IMR-90 (cell line): ENCODE data around the gene RBFOX1. TPM values are rescaled to one million over a fixed set of nuclear protein-coding genes. Genes with fewer than 3 reads are reported as not detected.

ENCODE experiments used
- ATAC-seq: fragments of 200-7000 bp; cut with Tn5 transposase; 2 replicates; pipeline ENCODE4 v1.9.1; 2020; ENCODE audit warnings: low read depth, mild to moderate bottlenecking, moderate library complexity
- BruUV-seq: library from RNA; stranded (reverse); fragments of 400-500 nt; replicated peaks from 2 replicates; lab custom pipeline; 2021; lab: Mats Ljungman, UMichigan
- CTCF ChIA-PET: fragments of 300-600 bp; formaldehyde crosslinking; extraction: SDS; loops from one replicate; lab custom pipeline; 2021; ENCODE audit warnings: antibody characterized with exemption; lab: Yijun Ruan, JAX
- POLR2A ChIA-PET: fragments of 300-600 bp; sonication (Branson Sonifier 250); formaldehyde crosslinking; loops from one replicate; lab custom pipeline; 2022; ENCODE audit warnings: antibody characterized with exemption; ENCODE audit not compliant: unreplicated experiment; lab: Charles Lee
- DNase-seq: peaks from one replicate; pipeline ENCODE4 v3.0.0; 2013
- H2AFZ ChIP-seq: replicated peaks from 2 replicates; pipeline ENCODE3; 2013; ENCODE audit warnings: low read length, mild to moderate bottlenecking; ENCODE audit not compliant: poor library complexity
- H2AK5ac ChIP-seq: 2 replicates; pipeline ENCODE4 v1.6.1; 2013; ENCODE audit warnings: low read depth, low read length, inconsistent platforms
- H2AK9ac ChIP-seq: replicated peaks from 2 replicates; pipeline ENCODE3; 2013; ENCODE audit warnings: mild to moderate bottlenecking, low read depth, low read length, moderate library complexity; ENCODE audit not compliant: poor library complexity
- H2BK120ac ChIP-seq: 2 replicates; pipeline ENCODE4 v1.6.1; 2013; ENCODE audit warnings: low read depth, low read length, inconsistent platforms
- H2BK15ac ChIP-seq: 3 replicates; pipeline ENCODE4 v1.6.1; 2013; ENCODE audit warnings: low read depth, low read length, inconsistent platforms
- H2BK20ac ChIP-seq: 2 replicates; pipeline ENCODE4 v1.6.1; 2013; ENCODE audit warnings: low read depth, mild to moderate bottlenecking, inconsistent platforms, low read length, moderate library complexity
- H2BK5ac ChIP-seq: 2 replicates; pipeline ENCODE4 v1.6.1; 2013; ENCODE audit warnings: mild to moderate bottlenecking, low read depth, low read length, inconsistent platforms; ENCODE audit not compliant: poor library complexity, severe bottlenecking
- H3K14ac ChIP-seq: replicated peaks from 2 replicates; pipeline ENCODE4 v1.6.1; 2013; ENCODE audit warnings: low read depth, low read length, inconsistent platforms
- H3K18ac ChIP-seq: 2 replicates; pipeline ENCODE4 v1.6.1; 2013; ENCODE audit warnings: low read depth, low read length, control low read depth
- H3K23ac ChIP-seq: 2 replicates; pipeline ENCODE4 v1.6.1; 2013; ENCODE audit warnings: low read depth, low read length, inconsistent platforms
- H3K27ac ChIP-seq: 2 replicates; pipeline ENCODE4 v1.5.1; 2013; ENCODE audit warnings: mild to moderate bottlenecking, control low read depth, low read length; ENCODE audit not compliant: insufficient read depth
- H3K27me3 ChIP-seq: 2 replicates; pipeline ENCODE4 v1.6.1; 2013; ENCODE audit warnings: low read length; ENCODE audit not compliant: control insufficient read depth, insufficient read depth
- H3K36me3 ChIP-seq: 2 replicates; pipeline ENCODE4 v1.6.1; 2013; ENCODE audit warnings: low read length, mixed read lengths; ENCODE audit not compliant: control insufficient read depth, insufficient read depth
- H3K4ac ChIP-seq: 2 replicates; pipeline ENCODE4 v1.6.1; 2013; ENCODE audit warnings: low read depth, low read length, inconsistent platforms
- H3K4me1 ChIP-seq: 2 replicates; pipeline ENCODE4 v1.6.1; 2013; ENCODE audit warnings: low read length, mixed read lengths; ENCODE audit not compliant: control insufficient read depth, insufficient read depth
- H3K4me2 ChIP-seq: 2 replicates; pipeline ENCODE4 v1.6.1; 2013; ENCODE audit warnings: low read depth, mild to moderate bottlenecking, control low read depth, low read length, moderate library complexity
- H3K4me3 ChIP-seq: 2 replicates; pipeline ENCODE4 v1.5.1; 2013; ENCODE audit warnings: low read depth, mild to moderate bottlenecking, control low read depth, low read length, moderate library complexity; ENCODE audit not compliant: insufficient read depth
- H3K56ac ChIP-seq: 2 replicates; pipeline ENCODE4 v1.6.1; 2013; ENCODE audit warnings: low read length, inconsistent platforms; ENCODE audit not compliant: insufficient read depth; ENCODE audit errors: extremely low read depth
- H3K79me1 ChIP-seq, 2 experiments: 2 replicates each; pipeline ENCODE4 v1.6.1; 2013; ENCODE audit warnings: low read length in 2 of 2, inconsistent platforms in 1 of 2, low read depth in 1 of 2
- H3K9ac ChIP-seq: 2 replicates; pipeline ENCODE4 v1.6.1; 2013; ENCODE audit warnings: low read depth, low read length, control low read depth
- H3K9me1 ChIP-seq: 2 replicates; pipeline ENCODE4 v1.6.1; 2013; ENCODE audit warnings: low read length, inconsistent platforms; ENCODE audit not compliant: insufficient read depth
- H3K9me3 ChIP-seq: 2 replicates; pipeline ENCODE4 v1.6.1; 2013; ENCODE audit warnings: low read length; ENCODE audit not compliant: control insufficient read depth, insufficient read depth
- H4K20me1 ChIP-seq: 2 replicates; pipeline ENCODE4 v1.6.1; 2013; ENCODE audit warnings: low read length, inconsistent platforms; ENCODE audit not compliant: insufficient read depth
- H4K5ac ChIP-seq: 2 replicates; pipeline ENCODE4 v1.6.1; 2013; ENCODE audit warnings: mild to moderate bottlenecking, low read depth, low read length, control low read depth
- H4K8ac ChIP-seq, 2 experiments: 2 replicates each; pipeline ENCODE4 v1.6.1; 2013; ENCODE audit warnings: low read depth in 2 of 2, low read length in 2 of 2, control low read depth in 1 of 2, inconsistent platforms in 1 of 2
- H4K91ac ChIP-seq: 2 replicates; pipeline ENCODE4 v1.6.1; 2013; ENCODE audit warnings: low read depth, low read length, inconsistent platforms; ENCODE audit not compliant: insufficient read depth
- BHLHE40 ChIP-seq: fragments of 150-350 bp; IDR thresholded peaks from 2 replicates; pipeline ENCODE4 v1.6.1; 2016; ENCODE audit warnings: mild to moderate bottlenecking, low read depth, low read length
- CEBPB ChIP-seq: IDR thresholded peaks from 2 replicates; pipeline ENCODE4 v1.6.1; 2012; ENCODE audit warnings: low read depth, low read length, improper control_type of control experiment
- ELK1 ChIP-seq: fragments of 150-350 bp; IDR thresholded peaks from 2 replicates; pipeline ENCODE4 v1.6.1; 2016; ENCODE audit warnings: low read depth, mild to moderate bottlenecking, low read length, moderate library complexity, borderline replicate concordance
- FOS ChIP-seq: fragments of 150-350 bp; IDR thresholded peaks from 2 replicates; pipeline ENCODE4 v1.6.1; 2016; ENCODE audit warnings: low read depth, low read length
- MAFK ChIP-seq: IDR thresholded peaks from 2 replicates; pipeline ENCODE4 v1.6.1; 2012; ENCODE audit warnings: low read depth, low read length, improper control_type of control experiment
- MAZ ChIP-seq: IDR thresholded peaks from 2 replicates; pipeline ENCODE4 v1.6.1; 2012; ENCODE audit warnings: low read depth, mild to moderate bottlenecking, low read length, improper control_type of control experiment, moderate library complexity, borderline replicate concordance
- MXI1 ChIP-seq: IDR thresholded peaks from 2 replicates; pipeline ENCODE4 v1.6.1; 2012; ENCODE audit warnings: low read depth, mild to moderate bottlenecking, low read length, moderate library complexity, borderline replicate concordance
- SMC3 ChIP-seq: fragments of 150-350 bp; IDR thresholded peaks from 2 replicates; pipeline ENCODE4 v1.6.1; 2016; ENCODE audit warnings: low read depth, mild to moderate bottlenecking, antibody characterized with exemption, low read length, moderate library complexity
- WGBS, 2 experiments: methylation state at CpG; one replicate each; pipeline versions ENCODE4 v1.1.5 to v1.1.7; 2013; ENCODE audit warnings: missing lambda C conversion rate in 2 of 2; ENCODE audit not compliant: insufficient read length in 1 of 2; ENCODE audit errors: extremely low coverage in 2 of 2; 5-methylcytosine and 5-hydroxymethylcytosine counted together
- dilution Hi-C: fragments of 300-500 bp; cut with HindIII; formaldehyde crosslinking; loops from one replicate; pipeline ENCODE4 v1.14.3; 2018; ENCODE audit warnings: low sequenced_read_pairs; ENCODE audit not compliant: unreplicated experiment
- in situ Hi-C: fragments of 300-500 bp; cut with MboI; formaldehyde crosslinking; loops from 3 replicates; pipeline ENCODE4 v1.14.3; 2019; ENCODE audit warnings: low sequenced_read_pairs, inconsistent platforms, mixed read lengths
- intact Hi-C: fragments of 100-400 bp; cut with micrococcal nuclease; formaldehyde crosslinking; loops from 2 replicates; pipeline ENCODE4 v1.10.0; 2022
- polyA plus RNA-seq, 3 experiments: library from polyadenylated mRNA; depleted of rRNA; stranded (reverse); fragments of >200 nt; gene quantifications; 2 replicates each; pipeline ENCODE4 v1.2.3, GENCODE V29; 2012; ENCODE audit warnings: low replicate concordance in 1 of 3
- total RNA-seq: library from RNA; depleted of rRNA; stranded (reverse); fragments of >200 nt; gene quantifications from 2 replicates; pipeline ENCODE4 v1.2.3, GENCODE V29; 2012

RBFOX1 gene
- total and polyA plus RNA-seq, 2 of the 4 experiments (the other 2 are of a cell fraction) = not detected

DNA sequence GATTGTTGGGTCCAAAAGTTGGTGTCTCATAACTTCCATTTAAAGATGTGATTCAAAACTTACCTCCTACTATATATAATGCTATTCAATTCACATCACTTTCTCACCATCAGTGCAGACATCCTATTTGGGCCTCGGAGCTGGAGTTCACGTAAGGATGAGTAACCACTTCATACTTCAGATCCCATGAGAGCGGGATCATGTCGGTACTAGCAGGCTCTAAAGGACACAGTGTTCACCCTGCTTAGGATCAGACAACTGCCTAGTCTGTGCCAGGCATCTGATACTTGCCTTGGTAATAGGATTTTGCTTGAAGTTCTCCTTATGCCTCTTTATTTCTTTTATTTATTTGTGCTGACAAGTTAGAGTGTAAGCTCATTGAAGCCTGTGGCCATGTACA is 39.5 kb downstream of the RBFOX1 start:
- no TSS peak for BruUV-seq
- POLR2A ChIA-PET = no interaction called here
- Histone ChIP-seq H2BK5ac (no peak overlapping the region), H3K9me1 (no peaks in the 10 kb centered on the region), H3K9me3 (0 out of 2 replicates have a peak, but pooled peaks cover 5% of the 10 kb centered on the region), H4K8ac (no peak overlapping the region), H3K27ac (no peak overlapping the region), H3K4me1 (no peaks in the 10 kb centered on the region), H4K20me1 (no peaks in the 10 kb centered on the region), H3K79me1 (no peaks in the 10 kb centered on the region), H3K23ac (no peak overlapping the region), H3K4ac (no peak overlapping the region), H4K91ac (no peak overlapping the region), H2AFZ (no peak overlapping the region), H3K4me3 (no peak overlapping the region), H3K56ac (no peak overlapping the region), H3K9ac (no peak overlapping the region), H3K36me3 (no peaks in the 10 kb centered on the region), H3K4me2 (no peak overlapping the region), H3K18ac (no peak overlapping the region), H4K5ac (no peak overlapping the region), H3K27me3 (no peaks in the 10 kb centered on the region), H2BK20ac (no peak overlapping the region), H2BK120ac (no peak overlapping the region), H3K14ac (no peak overlapping the region), H2AK9ac (no peak overlapping the region), H2AK5ac (no peak overlapping the region), H2BK15ac (no peak overlapping the region)
- CTCF ChIA-PET = no interaction called here
- intact Hi-C loops (no loop called here), dilution Hi-C loops (no loop called here), in situ Hi-C loops (no loop called here)
- DNase-seq (no peak), ATAC-seq (no peak)
- TF ChIP-seq ELK1 (no peak), MAZ (no peak), BHLHE40 (no peak), SMC3 (no peak), MXI1 (no peak), FOS (no peak), CEBPB (no peak), MAFK (no peak)
- no CpG with 5 or more reads among the region's 4 CpGs for WGBS, 2 experiments
